B cell (primary cell): ENCODE data around the gene PODNL1. TPM values are rescaled to one million over a fixed set of nuclear protein-coding genes. Genes with fewer than 3 reads are reported as not detected.

Experiments used
- ATAC-seq: fragments of 200-7000 bp; cut with Tn5 transposase; one replicate; pipeline ENCODE4 v1.10.0; 2021; ENCODE audit warnings: low read depth, mild to moderate bottlenecking, moderate number of reproducible peaks, moderate library complexity
- CTCF ChIA-PET: fragments of 350-600 bp; sonication (Branson Sonifier 250); formaldehyde crosslinking; loops from one replicate; lab custom pipeline; 2021; ENCODE audit warnings: antibody characterized with exemption, inconsistent platforms; lab: Charles Lee
- POLR2A ChIA-PET: fragments of 350-600 bp; sonication (Branson Sonifier 250); formaldehyde crosslinking; loops from one replicate; lab custom pipeline; 2021; ENCODE audit warnings: antibody characterized with exemption; lab: Charles Lee
- DNase-seq: peaks from one replicate; pipeline ENCODE4 v3.0.0; 2013
- H2AFZ ChIP-seq: 2 replicates; pipeline ENCODE4 v1.6.1; 2012; ENCODE audit warnings: mild to moderate bottlenecking, low read depth, low read length; ENCODE audit not compliant: insufficient read depth, poor library complexity, severe bottlenecking
- H3K27ac ChIP-seq, 2 donors: 1 replicate in 1 of 2; 2 replicates in 1 of 2; pipeline ENCODE4 v1.5.1; 2012 to 2013; ENCODE audit warnings: low read length in 2 of 2, mild to moderate bottlenecking in 2 of 2, moderate library complexity in 1 of 2
- H3K27me3 ChIP-seq, 4 experiments: fragments of 200-600 bp in 1 of 4; sonication (generic) in 1 of 4; replicated peaks in 1 of 4; 1 replicate in 2 of 4; 2 replicates in 2 of 4; pipeline versions ENCODE4 v1.6.1 to v1.7.0; 2013 to 2016; ENCODE audit warnings: low read length in 3 of 4, mild to moderate bottlenecking in 2 of 4, mixed read lengths in 1 of 4, moderate library complexity in 1 of 4; ENCODE audit not compliant: insufficient read depth in 4 of 4, control insufficient read depth in 3 of 4; ENCODE audit errors: control extremely low read depth in 1 of 4
- H3K36me3 ChIP-seq, 2 experiments: replicated peaks in 1 of 2; 1 replicate in 1 of 2; 2 replicates in 1 of 2; pipeline versions ENCODE4 v1.6.1 to v1.7.1; 2013; ENCODE audit warnings: low read length in 1 of 2; ENCODE audit not compliant: insufficient read depth in 2 of 2, control insufficient read depth in 1 of 2; ENCODE audit errors: control extremely low read depth in 1 of 2, extremely low read depth in 1 of 2
- H3K4me1 ChIP-seq, 2 donors: fragments of 200-600 bp in 1 of 2; sonication (generic) in 1 of 2; 1 replicate in 1 of 2; 2 replicates in 1 of 2; pipeline versions ENCODE4 v1.5.1 to v1.6.1; 2013 to 2017; ENCODE audit warnings: low read length in 2 of 2; ENCODE audit not compliant: control insufficient read depth in 2 of 2, insufficient read depth in 2 of 2
- H3K4me2 ChIP-seq: replicated peaks from 2 replicates; pipeline ENCODE3; 2012; ENCODE audit warnings: mild to moderate bottlenecking, low read depth, low read length; ENCODE audit not compliant: poor library complexity, severe bottlenecking
- H3K4me3 ChIP-seq, 5 experiments: fragments of 200-600 bp in 1 of 5; sonication (generic) in 1 of 5; 1 replicate in 3 of 5; 2 replicates in 2 of 5; pipeline versions ENCODE4 v1.5.1 to v1.7.0; 2011 to 2016; ENCODE audit warnings: low read length in 4 of 5, mild to moderate bottlenecking in 4 of 5, low read depth in 2 of 5, control low read depth in 1 of 5, moderate library complexity in 1 of 5; ENCODE audit not compliant: insufficient read depth in 1 of 5; ENCODE audit errors: control extremely low read depth in 1 of 5, extremely low read depth in 1 of 5
- H3K79me2 ChIP-seq: fragments of 200-600 bp; sonication (generic); one replicate; pipeline ENCODE4 v1.6.0; 2016; ENCODE audit warnings: low read length; ENCODE audit not compliant: control insufficient read depth, insufficient read depth
- H3K9ac ChIP-seq: fragments of 200-600 bp; sonication (generic); 2 replicates; pipeline ENCODE4 v1.6.1; 2017; ENCODE audit warnings: mild to moderate bottlenecking, low read length, moderate library complexity
- H3K9me3 ChIP-seq, 3 donors: one replicate each; pipeline versions ENCODE4 v1.6.1 to v1.7.1; 2013; ENCODE audit warnings: low read length in 2 of 3; ENCODE audit not compliant: control insufficient read depth in 2 of 3, insufficient read depth in 1 of 3; ENCODE audit errors: control extremely low read depth in 1 of 3
- H4K20me1 ChIP-seq: 2 replicates; pipeline ENCODE4 v1.6.0; 2012; ENCODE audit warnings: mild to moderate bottlenecking, low read length; ENCODE audit not compliant: insufficient read depth, control insufficient read depth, poor library complexity, severe bottlenecking
- H3K27ac Mint-ChIP-seq: one replicate; pipeline ENCODE4 v1.8.0; 2021; ENCODE audit warnings: mixed read lengths
- H3K27me3 Mint-ChIP-seq: one replicate; pipeline ENCODE4 v1.8.0; 2021; ENCODE audit warnings: mixed read lengths
- H3K4me1 Mint-ChIP-seq: one replicate; pipeline ENCODE4 v1.8.0; 2021; ENCODE audit warnings: mixed read lengths
- H3K4me3 Mint-ChIP-seq: one replicate; pipeline ENCODE4 v1.8.0; 2021; ENCODE audit warnings: mixed read lengths
- H3K9me3 Mint-ChIP-seq: one replicate; pipeline ENCODE4 v1.8.0; 2022; ENCODE audit warnings: mixed read lengths; ENCODE audit not compliant: insufficient read depth
- CTCF ChIP-seq: fragments of 200-600 bp; IDR thresholded peaks from one replicate; pipeline ENCODE4 v1.8.0; 2022; ENCODE audit warnings: antibody characterized with exemption, mild to moderate bottlenecking
- EZH2 ChIP-seq: IDR thresholded peaks from 2 replicates; pipeline ENCODE4 v1.6.1; 2012; ENCODE audit warnings: borderline replicate concordance, low read depth, mild to moderate bottlenecking, moderate library complexity, low read length; ENCODE audit not compliant: insufficient read depth, poor library complexity, severe bottlenecking
- WGBS: methylation state at CpG from one replicate; pipeline ENCODE4 v1.1.5; 2013; ENCODE audit warnings: missing lambda C conversion rate; ENCODE audit not compliant: insufficient coverage; 5-methylcytosine and 5-hydroxymethylcytosine counted together
- intact Hi-C: fragments of 100-400 bp; cut with micrococcal nuclease; formaldehyde crosslinking; loops from one replicate; pipeline ENCODE4 v1.10.0; 2022
- polyA plus RNA-seq: library from polyadenylated mRNA; depleted of rRNA; stranded (reverse); fragments of >200 nt; gene quantifications from 2 replicates; pipeline ENCODE4 v1.2.3, GENCODE V29; 2012
- total RNA-seq, 2 donors: library from RNA; stranded (reverse); fragments of 120-200 nt in 1 of 2; gene quantifications; 1 replicate in 1 of 2; 2 replicates in 1 of 2; pipeline versions ENCODE4 v1.2.3 to v1.2.4, GENCODE V29; 2013 to 2022

The PODNL1 gene
- total and polyA plus RNA-seq, 2 donors (not counting 1 experiment from before 2014, with no cell fraction given) = not detected

GRCh38 chr19:13931391-13932148 lies 6.6 kb downstream of the PODNL1 start:
- Histone ChIP-seq H4K20me1 (no peaks in the 10 kb centered on the region), H3K9me3 (no peaks in the 10 kb centered on the region), H3K79me2 (no peaks in the 10 kb centered on the region), H3K4me1 (no peaks in the 10 kb centered on the region), H3K4me3 (no peak overlapping the region), H3K4me2 (no peak overlapping the region), H2AFZ (no peak overlapping the region), H3K36me3 (peaks cover 2 to 7% of the 10 kb centered on the region in 2 experiments), H3K27me3 (peaks cover 0 to 5% (median 0%) of the 10 kb centered on the region in 4 experiments), H3K27ac (no peak overlapping the region), H3K9ac (no peak overlapping the region)
- DNase-seq (no peak), ATAC-seq (no peak)
- TF ChIP-seq EZH2 = no peak
- TF ChIP-seq CTCF = no peak
- no peak overlapping the region for H3K4me3 Mint-ChIP-seq
- no peak overlapping the region for H3K27ac Mint-ChIP-seq
- H3K4me1 Mint-ChIP-seq = peaks cover 10% of the 10 kb centered on the region
- intact Hi-C loops = no loop called here
- ChIA-PET CTCF (interaction anchor here (0.6 kb wide), 1 partner anchor 338 kb away, joined by 3 read pairs; no protein-coding TSS in a partner anchor), POLR2A (no interaction called here)
- WGBS = 95% methylated on average over 28 of the region's 30 CpGs
- H3K9me3 Mint-ChIP-seq = no peaks in the 10 kb centered on the region
- peaks cover 8% of the 10 kb centered on the region for H3K27me3 Mint-ChIP-seq

DNA sequence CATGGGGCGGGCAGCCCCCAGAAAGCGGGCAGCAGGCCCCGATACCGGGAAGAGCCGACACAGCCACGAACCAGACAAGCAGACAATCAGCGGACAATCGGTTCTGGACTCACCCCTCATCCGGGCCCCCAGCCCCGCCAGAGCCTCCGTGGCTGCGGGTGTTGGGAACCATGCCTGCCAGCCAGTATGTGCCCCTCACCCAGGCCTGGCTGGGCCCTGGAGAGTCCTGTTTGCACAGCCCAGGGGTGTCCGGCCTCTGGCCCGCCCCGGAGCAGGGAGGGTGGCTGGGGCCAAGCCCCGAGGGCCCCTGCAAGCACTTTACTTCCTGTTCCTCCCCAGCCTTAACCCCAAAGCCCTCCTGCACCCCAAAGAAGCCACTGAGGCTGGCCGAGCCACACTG lies 7.8 kb downstream of the PODNL1 start:
- Histone ChIP-seq H3K27ac (no peak overlapping the region), H3K79me2 (no peaks in the 10 kb centered on the region), H3K9me3 (no peaks in the 10 kb centered on the region), H2AFZ (no peak overlapping the region), H4K20me1 (no peaks in the 10 kb centered on the region), H3K27me3 (no peaks in the 10 kb centered on the region), H3K9ac (no peak overlapping the region), H3K4me1 (no peaks in the 10 kb centered on the region), H3K4me2 (no peak overlapping the region), H3K36me3 (peaks cover 2 to 7% of the 10 kb centered on the region in 2 experiments), H3K4me3 (no peak overlapping the region)
- Mint-ChIP-seq H3K4me1 (peaks cover 10% of the 10 kb centered on the region), H3K27me3 (peaks cover 8% of the 10 kb centered on the region), H3K9me3 (no peaks in the 10 kb centered on the region), H3K4me3 (no peak overlapping the region), H3K27ac (no peak overlapping the region)
- WGBS = 85% methylated on average over 15 of the region's 17 CpGs
- ATAC-seq (no peak), DNase-seq (no peak)
- CTCF ChIA-PET = no interaction called here
- intact Hi-C loops = no loop called here
- TF ChIP-seq CTCF (no peak), EZH2 (no peak)
- POLR2A ChIA-PET = no interaction called here
